GM13976 (cell line): ENCODE measurements around the gene DENND11.

Experiments used
- DNase-seq: peaks from one replicate; pipeline ENCODE4 v3.0.0; 2012; ENCODE audit warnings: low spot score
- CTCF ChIP-seq: IDR thresholded peaks from 2 replicates; pipeline ENCODE4 v1.5.1; 2012; ENCODE audit warnings: borderline replicate concordance, mild to moderate bottlenecking; ENCODE audit not compliant: insufficient read depth; ENCODE audit errors: extremely low read depth, missing control alignments, control extremely low read depth
- in situ Hi-C: fragments of 300-500 bp; cut with MboI; formaldehyde crosslinking; loops from one replicate; pipeline ENCODE4 v1.12.0; 2022; ENCODE audit warnings: low sequenced_read_pairs, mixed read lengths, inconsistent platforms; ENCODE audit not compliant: unreplicated experiment

The DENND11 gene

DNA sequence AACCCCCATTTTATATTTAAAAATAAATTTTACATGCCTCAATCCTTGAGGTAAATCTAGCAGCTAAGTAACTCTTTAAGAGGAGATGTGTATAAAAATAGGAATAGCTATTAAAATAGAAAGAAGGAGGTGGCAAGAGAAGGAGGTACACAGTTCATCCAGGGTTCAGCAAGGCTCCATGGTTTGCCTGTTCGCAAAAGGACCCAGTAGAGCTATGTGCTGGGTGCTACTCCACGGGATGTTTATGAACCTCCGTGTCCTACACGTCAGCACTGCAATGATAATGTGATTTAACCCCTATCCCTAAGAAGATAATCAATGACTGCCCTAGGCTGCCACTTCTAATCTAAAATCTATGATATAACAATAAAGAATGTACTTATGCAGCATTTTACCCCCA lies 926 bp upstream of the DENND11 start:
- in situ Hi-C loops: no loop called here
- TF ChIP-seq CTCF: no peak
- no peak for DNase-seq

DNA sequence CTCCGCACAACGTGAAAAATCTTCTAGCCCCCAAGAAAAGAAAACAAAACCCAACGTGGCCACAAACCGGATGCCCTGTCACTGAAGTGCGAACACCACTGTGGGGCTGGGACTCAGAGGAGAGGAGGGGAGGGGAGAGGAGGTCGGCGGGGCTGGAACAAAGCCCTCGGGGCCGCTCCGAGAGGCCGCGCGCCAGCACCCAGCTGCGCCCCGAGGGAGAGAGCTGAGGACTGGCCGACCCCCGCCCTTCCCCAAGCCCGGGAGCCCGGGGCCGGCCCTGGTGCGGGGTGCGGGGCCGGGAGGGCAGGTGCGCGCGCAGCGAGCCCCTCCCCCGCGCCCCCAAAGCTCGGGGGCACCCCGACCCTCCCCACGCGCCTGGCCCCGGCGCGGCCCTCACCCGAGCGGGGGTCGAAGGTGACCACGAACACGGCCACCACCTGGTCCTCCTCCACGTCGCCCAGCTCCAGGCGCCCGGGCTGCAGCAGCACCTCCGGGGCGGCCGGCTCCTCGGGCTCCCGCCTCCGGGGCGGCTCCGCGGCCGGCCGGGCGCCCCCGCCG lies 398 bp downstream of the DENND11 start:
- DNase-seq: peak; percentile 86
- TF ChIP-seq CTCF: no peak
- in situ Hi-C loops: no loop called here

GRCh38 chr7:141700848-141701371 lies 1.1 kb downstream of the DENND11 start:
- no peak for TF ChIP-seq CTCF
- in situ Hi-C loops: no loop called here
- peak; percentile 34 for DNase-seq

GRCh38 chr7:141700296-141700847 lies 1.6 kb downstream of the DENND11 start:
- in situ Hi-C loops: no loop called here
- DNase-seq: no peak
- TF ChIP-seq CTCF: no peak

DNA sequence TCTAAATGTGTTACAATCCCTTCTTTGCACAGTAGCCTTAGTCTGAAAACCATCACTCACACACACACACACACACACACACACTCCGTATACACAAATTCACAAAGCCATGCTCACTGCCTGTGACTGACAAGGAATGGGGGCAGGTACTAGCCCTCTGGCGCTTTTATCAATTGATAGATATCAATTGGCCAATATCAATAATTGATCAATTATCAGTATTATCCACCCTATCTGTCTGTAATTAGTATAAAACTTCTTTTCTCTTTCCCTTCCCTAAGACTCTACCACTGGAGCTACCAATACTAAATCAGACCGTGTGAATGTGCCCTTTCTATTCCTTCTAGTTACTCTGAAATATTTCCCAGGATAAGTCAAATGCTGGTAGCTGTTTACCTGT lies 2.1 kb downstream of the DENND11 start:
- in situ Hi-C loops: no loop called here
- no peak for TF ChIP-seq CTCF

GRCh38 chr7:141698247-141699015 lies 3.5 kb downstream of the DENND11 start:
- in situ Hi-C loops: no loop called here
- DNase-seq: no peak
- TF ChIP-seq CTCF: no peak

More for the DNA sequence above, 2.1 kb downstream of the DENND11 start:
- no peak for DNase-seq
